CD14-positive monocyte (primary cell): ENCODE results near the gene TMEM117. TPM values are rescaled to one million over a fixed set of nuclear protein-coding genes. Genes with fewer than 3 reads are reported as not detected.

Source experiments
- DNase-seq, 3 donors: peaks; one replicate each; pipeline ENCODE4 v3.0.0-alpha.2; 2011 to 2022
- H2AFZ ChIP-seq: 2 replicates; pipeline ENCODE4 v1.6.0; 2012; ENCODE audit warnings: mild to moderate bottlenecking, low read depth, low read length, inconsistent platforms; ENCODE audit not compliant: insufficient read depth, poor library complexity, severe bottlenecking
- H3K27ac ChIP-seq, 2 donors: 1 replicate in 1 of 2; 2 replicates in 1 of 2; pipeline ENCODE4 v1.5.1; 2012 to 2013; ENCODE audit warnings: low read length in 2 of 2, control low read depth in 1 of 2, inconsistent platforms in 1 of 2, low read depth in 1 of 2, mild to moderate bottlenecking in 1 of 2
- H3K27me3 ChIP-seq, 2 donors: one replicate each; pipeline versions ENCODE4 v1.6.0 to v1.6.1; 2011 to 2013; ENCODE audit warnings: low read length in 2 of 2; ENCODE audit not compliant: control insufficient read depth in 2 of 2, insufficient read depth in 2 of 2
- H3K36me3 ChIP-seq, 2 donors: replicated peaks in 1 of 2; 1 replicate in 1 of 2; 2 replicates in 1 of 2; pipeline versions ENCODE4 v1.5.1 to v1.6.1; 2012 to 2013; ENCODE audit warnings: low read length in 2 of 2, control low read depth in 1 of 2, inconsistent platforms in 1 of 2, mild to moderate bottlenecking in 1 of 2; ENCODE audit not compliant: insufficient read depth in 2 of 2, control insufficient read depth in 1 of 2
- H3K4me1 ChIP-seq, 2 donors: 1 replicate in 1 of 2; 2 replicates in 1 of 2; pipeline versions ENCODE4 v1.5.1 to v1.6.1; 2012 to 2013; ENCODE audit warnings: low read length in 2 of 2, control low read depth in 1 of 2, inconsistent platforms in 1 of 2, mild to moderate bottlenecking in 1 of 2, moderate library complexity in 1 of 2; ENCODE audit not compliant: insufficient read depth in 2 of 2, control insufficient read depth in 1 of 2
- H3K4me2 ChIP-seq: replicated peaks from 2 replicates; pipeline ENCODE3; 2012; ENCODE audit warnings: low read length, moderate library complexity, mild to moderate bottlenecking; ENCODE audit not compliant: poor library complexity, severe bottlenecking; ENCODE audit errors: extremely low read depth
- H3K4me3 ChIP-seq, 3 experiments: fragments of 200-600 bp in 1 of 3; sonication (generic) in 1 of 3; replicated peaks in 1 of 3; 1 replicate in 2 of 3; 2 replicates in 1 of 3; pipeline ENCODE4 v1.5.1; 2011 to 2013; ENCODE audit warnings: low read length in 3 of 3, mild to moderate bottlenecking in 3 of 3, control low read depth in 2 of 3, low read depth in 2 of 3, inconsistent platforms in 1 of 3, moderate library complexity in 1 of 3
- H3K79me2 ChIP-seq: 2 replicates; pipeline ENCODE4 v1.6.0; 2012; ENCODE audit warnings: mild to moderate bottlenecking, control low read depth, inconsistent platforms, low read length, moderate library complexity; ENCODE audit not compliant: insufficient read depth
- H3K9ac ChIP-seq: 2 replicates; pipeline ENCODE4 v1.6.0; 2017; ENCODE audit warnings: low read length, mild to moderate bottlenecking; ENCODE audit not compliant: insufficient read depth, poor library complexity, severe bottlenecking
- H3K9me3 ChIP-seq, 2 donors: replicated peaks in 1 of 2; 1 replicate in 1 of 2; 2 replicates in 1 of 2; pipeline versions ENCODE4 v1.5.1 to v1.6.1; 2012 to 2013; ENCODE audit warnings: low read length in 2 of 2, control low read depth in 1 of 2; ENCODE audit not compliant: control insufficient read depth in 1 of 2, insufficient read depth in 1 of 2
- H4K20me1 ChIP-seq: 2 replicates; pipeline ENCODE4 v1.6.0; 2012; ENCODE audit warnings: mild to moderate bottlenecking, low read length, control low read depth, moderate library complexity; ENCODE audit not compliant: insufficient read depth
- H3K27ac Mint-ChIP-seq, 7 donors: one replicate each; pipeline ENCODE4 v1.8.0; 2020; ENCODE audit warnings: mild to moderate bottlenecking in 7 of 7, mixed read lengths in 7 of 7, moderate library complexity in 6 of 7, inconsistent platforms in 2 of 7
- H3K27me3 Mint-ChIP-seq, 3 donors: one replicate each; pipeline ENCODE4 v1.8.0; 2021 to 2022; ENCODE audit warnings: low read depth in 3 of 3, mild to moderate bottlenecking in 3 of 3, mixed read lengths in 3 of 3, moderate library complexity in 3 of 3, inconsistent platforms in 1 of 3
- H3K36me3 Mint-ChIP-seq, 2 donors: one replicate each; pipeline ENCODE4 v1.8.0; 2020; ENCODE audit warnings: mixed read lengths in 2 of 2, inconsistent platforms in 1 of 2, mild to moderate bottlenecking in 1 of 2
- H3K4me1 Mint-ChIP-seq: one replicate; pipeline ENCODE4 v1.8.0; 2020; ENCODE audit warnings: mild to moderate bottlenecking, mixed read lengths
- H3K4me3 Mint-ChIP-seq, 2 donors: one replicate each; pipeline ENCODE4 v1.8.0; 2020; ENCODE audit warnings: mild to moderate bottlenecking in 2 of 2, mixed read lengths in 2 of 2, moderate library complexity in 1 of 2
- H3K9me3 Mint-ChIP-seq, 7 donors: one replicate each; pipeline ENCODE4 v1.8.0; 2020 to 2022; ENCODE audit warnings: mixed read lengths in 7 of 7, mild to moderate bottlenecking in 6 of 7, moderate library complexity in 6 of 7, inconsistent platforms in 2 of 7
- CTCF ChIP-seq: fragments of 200-600 bp; IDR thresholded peaks from one replicate; pipeline ENCODE4 v1.8.0; 2022; ENCODE audit warnings: antibody characterized with exemption, mild to moderate bottlenecking
- WGBS: methylation state at CpG from one replicate; pipeline ENCODE4 v1.1.5; 2013; ENCODE audit warnings: missing lambda C conversion rate; ENCODE audit not compliant: insufficient coverage; 5-methylcytosine and 5-hydroxymethylcytosine counted together
- intact Hi-C, 2 donors: fragments of 100-400 bp; cut with micrococcal nuclease; formaldehyde crosslinking; loops; one replicate each; pipeline versions ENCODE4 v1.15.0 to v1.15.1; 2023
- polyA plus RNA-seq, 3 donors: library from polyadenylated mRNA; depleted of rRNA in 1 of 3; unstranded in 2 of 3; stranded (reverse) in 1 of 3; fragments of 300-500 nt in 2 of 3; fragments of >200 nt in 1 of 3; fragmentation: Illumina TruSeq in 2 of 3; gene quantifications; 1 replicate in 2 of 3; 2 replicates in 1 of 3; pipeline ENCODE4 v1.2.3, GENCODE V29; 2012 to 2021

The TMEM117 gene
- polyA plus RNA-seq, 3 donors = 0.11 to 0.42 TPM; not detected in 1

- H3K27ac Mint-ChIP-seq = no peak overlapping the region
- no peaks in the 10 kb centered on the region for H3K4me1 Mint-ChIP-seq
- H4K20me1 ChIP-seq = no peaks in the 10 kb centered on the region
- DNase-seq = no peak
- no peaks in the 10 kb centered on the region for H3K36me3 ChIP-seq
- H3K4me2 ChIP-seq = no peak overlapping the region
- H3K27me3 ChIP-seq = no peaks in the 10 kb centered on the region
- no peak overlapping the region for H3K4me3 ChIP-seq
- H3K27me3 Mint-ChIP-seq = peaks cover 0 to 1% (median 0%) of the 10 kb centered on the region in 3 donors
- H3K9me3 ChIP-seq = no peaks in the 10 kb centered on the region
- no peaks in the 10 kb centered on the region for H3K79me2 ChIP-seq
- H2AFZ ChIP-seq = no peak overlapping the region
- intact Hi-C loops = no loop called here
- no peak overlapping the region for H3K4me3 Mint-ChIP-seq
- peaks cover 0 to 14% (median 4%) of the 10 kb centered on the region in 7 donors for H3K9me3 Mint-ChIP-seq
- no peaks in the 10 kb centered on the region for H3K4me1 ChIP-seq
- TF ChIP-seq CTCF = no peak
- H3K27ac ChIP-seq = no peak overlapping the region
- no peak overlapping the region for H3K9ac ChIP-seq
- 86% methylated on average over 1 of the region's 2 CpGs for WGBS
- no peaks in the 10 kb centered on the region for H3K36me3 Mint-ChIP-seq
These were observed 387.9 kb downstream of the TMEM117 start for GRCh38 chr12:44223736-44224135.

- Mint-ChIP-seq H3K27ac (no peak overlapping the region), H3K27me3 (peaks cover 0 to 1% (median 0%) of the 10 kb centered on the region in 3 donors), H3K4me1 (no peaks in the 10 kb centered on the region), H3K36me3 (no peaks in the 10 kb centered on the region), H3K9me3 (peaks cover 0 to 14% (median 5%) of the 10 kb centered on the region in 7 donors), H3K4me3 (no peak overlapping the region)
- Histone ChIP-seq H2AFZ (no peak overlapping the region), H3K9ac (no peak overlapping the region), H3K27me3 (no peaks in the 10 kb centered on the region), H3K4me3 (no peak overlapping the region), H3K4me2 (no peak overlapping the region), H3K9me3 (no peaks in the 10 kb centered on the region), H3K79me2 (no peaks in the 10 kb centered on the region), H4K20me1 (no peaks in the 10 kb centered on the region), H3K36me3 (no peaks in the 10 kb centered on the region), H3K4me1 (no peaks in the 10 kb centered on the region), H3K27ac (no peak overlapping the region)
- DNase-seq = no peak
- WGBS = no CpG with 5 or more reads among the region's 4 CpGs
- intact Hi-C loops = no loop called here
- TF ChIP-seq CTCF = no peak
These were observed 388.7 kb downstream of the TMEM117 start for GRCh38 chr12:44224399-44225148.
